GM19438 (cell line): ENCODE data around the gene MAPK10.
"Not testable (repeated sequence)": the region's sequence is repeated elsewhere in the genome, so short reads cannot be mapped to it uniquely, and the experiment has no call there.

ENCODE experiments used
- ATAC-seq: cut with Tn5 transposase; IDR thresholded peaks from one replicate; pipeline ENCODE4 v1.9.1; 2021; ENCODE audit warnings: low read depth; ENCODE audit not compliant: unreplicated experiment

MAPK10 gene

GRCh38 chr4:86004030-86004429 is 355.8 kb downstream of the MAPK10 start:
- no peak for ATAC-seq

- no peak for ATAC-seq
Observed at GRCh38 chr4:86001591-86001990, 358.3 kb downstream of the MAPK10 start.

GRCh38 chr4:85995361-85995760 is 364.5 kb downstream of the MAPK10 start:
- no peak for ATAC-seq

GRCh38 chr4:85994576-85994975 is 365.3 kb downstream of the MAPK10 start:
- ATAC-seq, result no peak

- no peak for ATAC-seq
Observed at GRCh38 chr4:85993641-85994040, 366.2 kb downstream of the MAPK10 start.

GRCh38 chr4:85986266-85986665 is 373.6 kb downstream of the MAPK10 start:
- no peak for ATAC-seq

GRCh38 chr4:85979276-85979675 is 380.6 kb downstream of the MAPK10 start:
- peak; percentile 92 for ATAC-seq

GRCh38 chr4:85970535-85970934 is 389.3 kb downstream of the MAPK10 start:
- no peak for ATAC-seq

GRCh38 chr4:85968945-85969819 is 390.7 kb downstream of the MAPK10 start:
- no peak for ATAC-seq

- ATAC-seq, result no peak
Observed at GRCh38 chr4:85967872-85968271, 392.0 kb downstream of the MAPK10 start.

GRCh38 chr4:85966373-85966772 is 393.5 kb downstream of the MAPK10 start:
- ATAC-seq, result no peak

- no peak for ATAC-seq
Observed at GRCh38 chr4:85965529-85965928, 394.3 kb downstream of the MAPK10 start.

- not testable (repeated sequence) for ATAC-seq
Observed at GRCh38 chr4:85965017-85965416, 394.8 kb downstream of the MAPK10 start.

GRCh38 chr4:85964298-85964697 is 395.6 kb downstream of the MAPK10 start:
- ATAC-seq, result no peak

- no peak for ATAC-seq
Observed at GRCh38 chr4:85963231-85963630, 396.6 kb downstream of the MAPK10 start.

- ATAC-seq, result no peak
Observed at GRCh38 chr4:85961887-85962286, 398.0 kb downstream of the MAPK10 start.

GRCh38 chr4:85956293-85956945 is 403.4 kb downstream of the MAPK10 start:
- no peak for ATAC-seq

- no peak for ATAC-seq
Observed at GRCh38 chr4:85955620-85956292, 404.1 kb downstream of the MAPK10 start.

GRCh38 chr4:85953651-85954018 is 406.2 kb downstream of the MAPK10 start:
- ATAC-seq, result no peak

GRCh38 chr4:85952972-85953650 is 406.7 kb downstream of the MAPK10 start:
- ATAC-seq, result peak; percentile 60

GRCh38 chr4:85952528-85952927 is 407.3 kb downstream of the MAPK10 start:
- no peak for ATAC-seq
